Activated CD8-positive, alpha-beta T cell treated with anti-CD3 and anti-CD28 coated beads, Interleukin-2, amount 10 ng/mL, durations not matched to agents 7 days and 5 days (primary cell): ENCODE results near the gene REL. TPM values are rescaled to one million over a fixed set of nuclear protein-coding genes. Genes with fewer than 3 reads are reported as not detected.

Source experiments
- ATAC-seq: fragments of 150-1000 bp; cut with Tn5 transposase; one replicate; pipeline ENCODE4 v1.10.0; 2021; ENCODE audit warnings: moderate library complexity
- CTCF ChIA-PET: fragments of 350-600 bp; sonication (Branson Sonifier 250); formaldehyde crosslinking; loops from one replicate; lab custom pipeline; 2021; ENCODE audit warnings: antibody characterized with exemption; lab: Charles Lee
- POLR2A ChIA-PET: fragments of 350-600 bp; sonication (Branson Sonifier 250); formaldehyde crosslinking; loops from one replicate; lab custom pipeline; 2021; ENCODE audit warnings: antibody characterized with exemption; lab: Charles Lee
- DNase-seq: peaks from one replicate; pipeline ENCODE4 v3.0.0-alpha.2; 2020
- H3K27ac Mint-ChIP-seq: one replicate; pipeline ENCODE4 v1.8.0; 2021; ENCODE audit warnings: mild to moderate bottlenecking, mixed read lengths
- H3K27me3 Mint-ChIP-seq: one replicate; pipeline ENCODE4 v1.8.0; 2021; ENCODE audit warnings: low read depth, mixed read lengths
- H3K36me3 Mint-ChIP-seq: one replicate; pipeline ENCODE4 v1.8.0; 2021; ENCODE audit warnings: low read depth, mixed read lengths
- H3K4me1 Mint-ChIP-seq: one replicate; pipeline ENCODE4 v1.8.0; 2021; ENCODE audit warnings: low read depth, mixed read lengths
- H3K4me3 Mint-ChIP-seq: one replicate; pipeline ENCODE4 v1.8.0; 2021; ENCODE audit warnings: mild to moderate bottlenecking, mixed read lengths
- H3K9me3 Mint-ChIP-seq: one replicate; pipeline ENCODE4 v1.8.0; 2022; ENCODE audit warnings: mixed read lengths; ENCODE audit not compliant: insufficient read depth
- total RNA-seq, 2 experiments: library from RNA; stranded (reverse); gene quantifications; one replicate each; pipeline ENCODE4 v1.2.3, GENCODE V29; 2021

REL gene
- total RNA-seq, 2 experiments from 2014 or later, result 20.1 to 21.6 TPM

- Mint-ChIP-seq H3K4me3 (no peak overlapping the region), H3K9me3 (peaks cover 34% of the 10 kb centered on the region), H3K27ac (peak overlapping the region; percentile 87), H3K36me3 (peaks cover 29% of the 10 kb centered on the region), H3K27me3 (no peaks in the 10 kb centered on the region), H3K4me1 (peaks cover 22% of the 10 kb centered on the region)
- POLR2A ChIA-PET, result interaction anchor here (1.3 to 2.7 kb wide), 2 partner anchors 13 to 50 kb away, joined by 3 to 17 read pairs; partner anchors contain the start of gene REL
- CTCF ChIA-PET, result interaction anchor here (0.5 to 2.0 kb wide), 6 partner anchors 9 to 130 kb away, joined by 3 to 10 read pairs (median 3); partner anchors contain the start of gene REL
- ATAC-seq (no peak), DNase-seq (no peak)
Observed at GRCh38 chr2:60868589-60869273, 12.6 kb upstream of the REL start.

DNA sequence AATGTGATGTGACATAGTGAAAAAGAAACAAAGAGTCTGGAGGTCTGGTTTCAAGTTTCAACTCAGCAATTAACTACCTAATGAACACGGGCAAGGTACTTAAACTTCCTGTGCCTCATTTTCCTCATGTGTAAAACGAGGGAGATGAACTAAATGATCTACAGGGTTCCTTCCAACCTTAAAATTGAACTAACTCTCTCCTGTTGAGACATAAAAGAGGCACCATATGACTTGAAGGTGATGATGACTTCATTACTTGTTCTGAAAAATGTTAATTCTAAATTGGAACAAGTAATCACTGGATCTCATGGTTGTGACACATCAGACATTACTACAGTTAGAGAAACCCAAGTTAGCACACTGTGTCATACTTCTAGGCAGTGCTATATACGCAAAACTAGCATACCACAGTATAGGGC is 8.9 kb upstream of the REL start:
- no peaks in the 10 kb centered on the region for H3K27me3 Mint-ChIP-seq
- peaks cover 16% of the 10 kb centered on the region for H3K4me1 Mint-ChIP-seq
- ATAC-seq (no peak), DNase-seq (peak; percentile 9)
- CTCF ChIA-PET, result interaction anchor here (0.6 kb wide), 1 partner anchor 1083 kb away, joined by 3 read pairs; no protein-coding TSS in a partner anchor
- H3K36me3 Mint-ChIP-seq, result peaks cover 15% of the 10 kb centered on the region
- H3K9me3 Mint-ChIP-seq, result peaks cover 7% of the 10 kb centered on the region
- no peak overlapping the region for H3K27ac Mint-ChIP-seq
- POLR2A ChIA-PET, result no interaction called here
- no peak overlapping the region for H3K4me3 Mint-ChIP-seq

- ChIA-PET CTCF (interaction anchor here (0.6 kb wide), 1 partner anchor 1082 kb away, joined by 3 read pairs; no protein-coding TSS in a partner anchor), POLR2A (no interaction called here)
- Mint-ChIP-seq H3K9me3 (no peaks in the 10 kb centered on the region), H3K4me1 (peaks cover 9% of the 10 kb centered on the region), H3K27ac (no peak overlapping the region), H3K36me3 (peaks cover 7% of the 10 kb centered on the region), H3K27me3 (no peaks in the 10 kb centered on the region), H3K4me3 (no peak overlapping the region)
- ATAC-seq, result no peak
- DNase-seq, result peak; percentile 1
Observed at GRCh38 chr2:60873381-60873780, 8.0 kb upstream of the REL start.

DNA sequence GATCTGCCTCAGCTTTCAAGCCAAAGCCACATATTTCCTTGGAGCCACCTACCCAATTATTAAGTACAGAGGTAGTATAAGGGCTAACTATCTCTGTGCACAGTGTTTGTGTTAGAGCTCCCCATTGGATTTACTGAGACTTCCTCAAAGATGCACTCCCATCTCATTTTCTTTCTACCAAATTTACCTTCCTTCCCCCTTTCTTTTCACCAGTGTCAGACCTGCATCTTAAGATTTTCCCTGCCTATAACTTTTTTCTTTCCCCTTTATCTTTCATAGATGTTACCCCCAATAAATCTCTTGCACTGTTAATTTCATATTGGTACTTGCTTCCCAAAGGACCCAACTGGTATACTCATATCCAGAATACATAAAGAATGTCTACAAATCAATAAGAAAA is 5.9 kb upstream of the REL start:
- ChIA-PET POLR2A (no interaction called here), CTCF (no interaction called here)
- ATAC-seq (no peak), DNase-seq (no peak)
- H3K27ac Mint-ChIP-seq, result no peak overlapping the region
- no peaks in the 10 kb centered on the region for H3K9me3 Mint-ChIP-seq
- H3K27me3 Mint-ChIP-seq, result no peaks in the 10 kb centered on the region
- peaks cover 4% of the 10 kb centered on the region for H3K4me1 Mint-ChIP-seq
- no peak overlapping the region for H3K4me3 Mint-ChIP-seq
- H3K36me3 Mint-ChIP-seq, result peaks cover 1% of the 10 kb centered on the region

GRCh38 chr2:60880643-60881046 is 729 bp upstream of the REL start:
- Mint-ChIP-seq H3K9me3 (no peaks in the 10 kb centered on the region), H3K36me3 (peaks cover 9% of the 10 kb centered on the region), H3K4me3 (peak overlapping the region; percentile 95), H3K4me1 (peaks cover 12% of the 10 kb centered on the region), H3K27ac (peak overlapping the region; percentile 98), H3K27me3 (no peaks in the 10 kb centered on the region)
- DNase-seq (no peak), ATAC-seq (no peak)
- ChIA-PET CTCF (interaction anchor here (2.8 to 4.1 kb wide), 2 partner anchors 13 to 61 kb away, joined by 10 to 48 read pairs; no protein-coding TSS in a partner anchor), POLR2A (interaction anchor here (0.7 to 3.1 kb wide), 9 partner anchors 11 to 297 kb away, joined by 3 to 62 read pairs (median 5); no protein-coding TSS in a partner anchor)

GRCh38 chr2:60882971-60883753 is 1.8 kb downstream of the REL start:
- Mint-ChIP-seq H3K27me3 (no peaks in the 10 kb centered on the region), H3K36me3 (peaks cover 11% of the 10 kb centered on the region), H3K9me3 (no peaks in the 10 kb centered on the region), H3K4me3 (peak overlapping the region; percentile 95), H3K4me1 (peaks cover 25% of the 10 kb centered on the region), H3K27ac (peak overlapping the region; percentile 98)
- DNase-seq (peak; percentile 47), ATAC-seq (peak; percentile 15)
- ChIA-PET POLR2A (interaction anchor here (0.6 to 3.1 kb wide), 14 partner anchors 7 to 295 kb away, joined by 3 to 62 read pairs (median 4); no protein-coding TSS in a partner anchor), CTCF (interaction anchor here (0.8 to 4.1 kb wide), 6 partner anchors 54 to 127 kb away, joined by 3 to 48 read pairs (median 6); partner anchors contain the start of gene PAPOLG)

- ATAC-seq (no peak), DNase-seq (no peak)
- H3K4me3 Mint-ChIP-seq, result peak overlapping the region; percentile 95
- CTCF ChIA-PET, result interaction anchor here (2.0 kb wide), 2 partner anchors 65 to 78 kb away, joined by 6 to 13 read pairs; no protein-coding TSS in a partner anchor
- H3K9me3 Mint-ChIP-seq, result no peaks in the 10 kb centered on the region
- H3K36me3 Mint-ChIP-seq, result peaks cover 16% of the 10 kb centered on the region
- H3K27me3 Mint-ChIP-seq, result no peaks in the 10 kb centered on the region
- POLR2A ChIA-PET, result interaction anchor here (1.0 kb wide), 1 partner anchor 90 kb away, joined by 3 read pairs; no protein-coding TSS in a partner anchor
- H3K27ac Mint-ChIP-seq, result peak overlapping the region; percentile 98
- peaks cover 33% of the 10 kb centered on the region for H3K4me1 Mint-ChIP-seq
Observed at GRCh38 chr2:60883896-60884295, 2.5 kb downstream of the REL start.

DNA sequence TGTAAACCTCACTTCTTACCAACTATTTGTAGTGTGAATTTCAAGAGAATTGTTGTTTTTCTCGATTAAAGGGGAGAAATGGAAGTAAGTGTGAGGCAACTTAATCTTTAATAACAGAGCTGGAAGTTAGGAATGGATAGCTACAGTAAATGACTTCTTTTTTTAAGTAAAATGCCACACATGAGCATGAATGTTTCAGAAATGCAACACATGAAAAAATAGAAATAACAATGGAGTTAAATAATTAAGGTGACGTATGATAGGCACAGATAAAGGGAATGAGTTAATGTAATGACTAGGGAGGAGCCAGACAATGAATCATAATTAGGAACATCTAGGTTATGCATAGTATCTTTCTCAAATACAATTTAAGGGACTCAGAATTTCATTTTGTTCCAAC is 3.4 kb downstream of the REL start:
- no peak for DNase-seq
- ChIA-PET POLR2A (interaction anchor here (1.0 kb wide), 1 partner anchor 89 kb away, joined by 3 read pairs; no protein-coding TSS in a partner anchor), CTCF (interaction anchor here (1.1 to 2.0 kb wide), 4 partner anchors 17 to 113 kb away, joined by 3 to 13 read pairs (median 5); no protein-coding TSS in a partner anchor)
- Mint-ChIP-seq H3K27me3 (no peaks in the 10 kb centered on the region), H3K36me3 (peaks cover 23% of the 10 kb centered on the region), H3K27ac (peak overlapping the region; percentile 54), H3K4me3 (peak overlapping the region; percentile 50), H3K4me1 (peaks cover 39% of the 10 kb centered on the region), H3K9me3 (no peaks in the 10 kb centered on the region)
- no peak for ATAC-seq

GRCh38 chr2:60885683-60886082 is 4.3 kb downstream of the REL start:
- ChIA-PET POLR2A (no interaction called here), CTCF (interaction anchor here (1.1 to 2.0 kb wide), 5 partner anchors 15 to 112 kb away, joined by 3 to 13 read pairs (median 4); no protein-coding TSS in a partner anchor)
- H3K4me1 Mint-ChIP-seq, result peaks cover 47% of the 10 kb centered on the region
- peaks cover 28% of the 10 kb centered on the region for H3K36me3 Mint-ChIP-seq
- H3K4me3 Mint-ChIP-seq, result peak overlapping the region; percentile 50
- no peaks in the 10 kb centered on the region for H3K27me3 Mint-ChIP-seq
- H3K27ac Mint-ChIP-seq, result peak overlapping the region; percentile 85
- no peak for ATAC-seq
- H3K9me3 Mint-ChIP-seq, result no peaks in the 10 kb centered on the region
- DNase-seq, result no peak

DNA sequence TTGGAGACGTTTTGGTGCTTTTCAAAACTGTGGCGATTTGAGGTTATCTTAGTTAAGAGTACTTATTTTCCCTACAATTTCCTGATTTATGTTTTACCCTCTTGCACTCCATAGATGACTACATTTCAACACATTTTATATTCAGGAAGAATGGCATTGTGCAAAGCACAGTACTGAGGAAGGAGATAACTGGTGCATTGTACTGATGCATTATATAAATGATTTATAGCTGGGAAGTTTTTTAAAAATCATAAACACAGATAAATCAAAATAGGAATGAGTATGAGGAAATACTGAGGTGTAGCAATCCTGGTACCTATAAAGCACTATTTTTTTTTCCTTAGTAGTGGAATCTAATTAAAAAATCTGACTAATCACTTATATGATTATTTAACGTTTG is 5.6 kb downstream of the REL start:
- peaks cover 51% of the 10 kb centered on the region for H3K4me1 Mint-ChIP-seq
- no peak overlapping the region for H3K27ac Mint-ChIP-seq
- ATAC-seq (no peak), DNase-seq (no peak)
- CTCF ChIA-PET, result interaction anchor here (0.9 to 1.7 kb wide), 4 partner anchors 17 to 82 kb away, joined by 3 to 6 read pairs (median 4); no protein-coding TSS in a partner anchor
- no peak overlapping the region for H3K4me3 Mint-ChIP-seq
- POLR2A ChIA-PET, result interaction anchor here (0.9 kb wide), 1 partner anchor 14 kb away, joined by 4 read pairs; no protein-coding TSS in a partner anchor
- H3K36me3 Mint-ChIP-seq, result peaks cover 31% of the 10 kb centered on the region
- H3K9me3 Mint-ChIP-seq, result no peaks in the 10 kb centered on the region
- no peaks in the 10 kb centered on the region for H3K27me3 Mint-ChIP-seq

GRCh38 chr2:60888853-60889252 is 7.5 kb downstream of the REL start:
- ATAC-seq, result no peak
- Mint-ChIP-seq H3K27me3 (no peaks in the 10 kb centered on the region), H3K36me3 (peaks cover 31% of the 10 kb centered on the region), H3K27ac (no peak overlapping the region), H3K4me3 (no peak overlapping the region), H3K4me1 (peaks cover 50% of the 10 kb centered on the region), H3K9me3 (no peaks in the 10 kb centered on the region)
- ChIA-PET POLR2A (no interaction called here), CTCF (interaction anchor here (1.0 kb wide), 1 partner anchor 110 kb away, joined by 3 read pairs; no protein-coding TSS in a partner anchor)
- DNase-seq, result no peak
